Suppressor macrophage treated with lipopolysaccharide for 1 hour (primary cell): Measurements from ENCODE around the gene PIP4K2A.
A peak's percentile ranks its signal among the peaks of the same experiment; 100 is the strongest.

Source experiments
- DNase-seq, 3 donors: peaks; one replicate each; pipeline ENCODE4 v3.0.0-alpha.2; 2020 to 2022

PIP4K2A gene

DNA sequence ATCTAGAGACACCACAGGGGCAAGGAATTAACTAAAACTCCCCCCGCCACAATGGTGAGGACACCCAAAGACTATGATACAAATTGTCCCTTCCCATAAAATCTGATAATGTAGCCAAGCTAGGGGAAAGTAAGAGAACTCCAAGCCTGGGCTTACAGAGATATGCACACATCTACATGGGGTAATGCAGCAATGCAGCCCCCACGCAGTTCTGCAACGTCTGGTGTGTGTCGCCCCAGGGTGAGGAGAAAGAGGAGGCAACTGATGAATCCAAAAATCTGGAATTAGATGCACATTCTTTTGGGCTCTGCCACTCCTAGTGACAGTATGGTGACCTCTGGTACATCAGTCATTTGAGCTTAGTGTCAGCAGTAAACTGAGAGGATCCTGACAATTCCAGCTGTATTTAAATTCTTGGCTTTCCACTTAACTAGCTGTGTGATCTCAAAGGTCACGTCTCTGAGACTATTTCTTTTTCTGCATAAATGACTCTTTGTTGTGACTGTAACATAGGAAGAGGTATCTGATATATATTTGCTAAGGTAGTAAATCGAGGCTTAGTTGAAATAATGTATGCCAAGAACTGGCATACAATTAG lies 51.5 kb downstream of the PIP4K2A start:
- DNase-seq, result no peak

DNA sequence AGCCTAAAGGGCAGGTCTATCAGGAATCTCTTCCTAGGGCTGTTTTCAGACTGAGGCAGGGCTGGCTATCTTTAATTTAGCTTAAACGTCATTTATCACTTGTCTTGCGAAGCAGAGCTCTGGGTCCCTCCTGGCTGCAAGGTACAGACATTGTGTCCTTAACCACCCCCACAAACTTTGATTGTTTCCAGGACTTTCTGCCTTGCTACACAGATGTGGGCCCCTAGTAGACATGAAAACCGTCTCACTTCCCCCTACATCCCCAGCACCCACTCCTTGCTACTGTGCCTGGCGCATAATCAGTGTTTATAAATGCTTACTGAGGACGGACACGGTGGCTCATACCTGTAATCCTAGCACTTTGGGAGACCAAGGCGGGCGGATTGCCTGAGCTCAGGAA lies 54.5 kb downstream of the PIP4K2A start:
- no peak for DNase-seq

- no peak for DNase-seq
Measured at GRCh38 chr10:22658745-22659410, 55.5 kb downstream of the PIP4K2A start.

- DNase-seq, result peak in 1 of 3 donors; percentile 33
Measured at GRCh38 chr10:22657566-22658225, 56.7 kb downstream of the PIP4K2A start.

DNA sequence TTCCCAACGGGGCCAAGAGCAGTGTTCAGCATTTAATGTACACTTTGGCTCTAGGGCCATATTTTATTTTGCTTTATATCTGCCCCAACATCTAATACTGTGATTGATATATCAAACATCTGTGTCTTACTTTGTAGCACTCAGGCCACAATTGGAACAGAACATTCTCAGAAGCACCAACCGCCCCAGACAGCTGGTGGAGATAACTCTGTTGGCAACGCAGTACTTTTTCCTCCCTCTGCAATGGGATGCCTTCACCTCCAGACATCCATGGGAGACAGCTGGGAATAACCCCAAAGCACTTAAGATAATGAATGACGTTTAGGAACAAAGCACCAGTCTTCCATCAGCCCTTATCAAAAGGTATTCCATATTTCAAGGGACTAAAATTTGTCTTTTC lies 57.4 kb downstream of the PIP4K2A start:
- DNase-seq, result no peak

DNA sequence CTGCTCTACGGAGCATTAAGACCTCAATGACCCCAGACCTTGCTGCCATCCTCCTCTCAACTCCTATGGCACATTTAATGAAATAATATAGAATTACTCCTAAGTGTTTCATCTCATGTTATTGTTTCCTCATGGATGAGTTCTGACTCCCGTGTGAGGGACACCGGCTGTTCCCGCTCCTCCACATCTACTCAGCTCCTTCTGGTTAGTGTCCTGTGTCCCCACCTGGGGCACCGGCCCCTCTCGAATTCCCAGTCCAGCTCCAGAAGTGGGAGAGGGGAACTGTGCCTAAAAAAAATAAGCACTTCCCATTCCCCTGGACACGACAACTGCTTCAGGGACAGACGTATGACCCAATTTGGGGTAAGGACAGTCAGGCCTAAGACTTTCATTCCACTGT lies 58.3 kb downstream of the PIP4K2A start:
- no peak for DNase-seq

- peak; percentile 85 to 91 (median 88) for DNase-seq
Measured at GRCh38 chr10:22655312-22655981, 58.9 kb downstream of the PIP4K2A start.

GRCh38 chr10:22652988-22653481 lies 61.3 kb downstream of the PIP4K2A start:
- DNase-seq, result no peak

- DNase-seq, result peak; percentile 62 to 77 (median 65)
Measured at GRCh38 chr10:22651276-22651980, 63.0 kb downstream of the PIP4K2A start.

DNA sequence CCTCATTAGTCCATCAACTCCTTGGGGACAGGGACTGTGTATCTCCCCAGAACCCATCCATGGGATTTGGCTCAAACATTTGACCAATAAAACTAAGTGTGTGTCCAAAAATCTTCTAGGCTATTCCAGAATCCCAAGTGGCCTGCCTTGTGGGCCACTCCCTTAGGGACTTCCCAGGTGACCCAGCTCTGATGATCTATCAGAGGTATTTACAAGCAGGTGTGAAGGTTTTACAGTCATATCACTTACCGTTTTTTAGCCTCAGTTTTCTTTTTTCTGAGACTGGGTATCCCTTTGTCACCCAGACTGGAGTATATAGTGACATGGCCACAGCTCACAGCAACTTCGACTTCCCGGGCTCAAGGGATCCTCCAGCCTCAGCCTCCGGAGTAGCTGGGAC lies 64.4 kb downstream of the PIP4K2A start:
- DNase-seq, result no peak

- no peak for DNase-seq
Measured at GRCh38 chr10:22649390-22649841, 65.0 kb downstream of the PIP4K2A start.

GRCh38 chr10:22648547-22648961 lies 65.8 kb downstream of the PIP4K2A start:
- no peak for DNase-seq

- DNase-seq, result no peak
Measured at GRCh38 chr10:22647244-22647643, 67.1 kb downstream of the PIP4K2A start.

- no peak for DNase-seq
Measured at GRCh38 chr10:22646388-22646853, 68.0 kb downstream of the PIP4K2A start.

GRCh38 chr10:22644222-22644621 lies 70.2 kb downstream of the PIP4K2A start:
- DNase-seq, result no peak

GRCh38 chr10:22643775-22644174 lies 70.6 kb downstream of the PIP4K2A start:
- DNase-seq, result peak in 2 of 3 donors; percentile 34 to 57

GRCh38 chr10:22643116-22643515 lies 71.3 kb downstream of the PIP4K2A start:
- no peak for DNase-seq

DNA sequence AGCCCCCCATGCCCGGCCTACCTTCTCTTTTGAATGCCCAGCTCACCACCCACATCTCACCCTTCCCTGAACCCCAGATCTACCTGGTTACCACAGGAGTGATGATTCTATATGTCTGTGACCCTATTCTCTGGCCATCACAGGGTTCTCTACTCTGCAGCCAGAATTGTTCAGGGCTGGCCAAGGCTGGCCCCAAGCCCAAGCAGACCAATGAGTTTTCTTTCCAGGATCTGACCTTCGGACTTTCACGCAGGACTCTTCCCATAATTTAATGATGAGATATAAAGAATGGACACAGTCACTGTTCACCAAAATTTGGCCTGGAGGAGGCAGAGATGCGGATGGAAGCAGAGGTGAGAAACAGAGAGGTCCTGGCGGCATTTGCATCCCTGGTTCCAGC lies 72.6 kb downstream of the PIP4K2A start:
- no peak for DNase-seq

GRCh38 chr10:22640359-22640758 lies 74.0 kb downstream of the PIP4K2A start:
- no peak for DNase-seq

DNA sequence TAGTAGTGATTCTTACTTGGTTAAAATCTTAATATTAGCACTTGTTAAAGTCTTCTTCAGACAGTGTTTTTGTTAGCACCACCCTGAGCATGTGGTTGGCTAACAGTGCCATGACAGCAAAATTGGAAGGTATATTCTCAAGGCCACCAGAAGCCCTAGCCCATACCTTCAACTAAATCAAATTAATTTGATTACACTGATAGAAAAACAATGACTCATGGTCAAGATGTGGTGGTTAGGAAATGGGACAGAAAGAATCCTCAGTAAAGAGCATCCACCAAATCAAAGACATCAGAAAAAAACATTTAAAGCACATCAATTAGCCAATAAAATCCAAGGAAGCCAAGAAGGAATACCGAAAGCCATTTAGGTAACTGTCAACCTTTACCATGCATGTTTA lies 75.5 kb downstream of the PIP4K2A start:
- DNase-seq, result no peak

DNA sequence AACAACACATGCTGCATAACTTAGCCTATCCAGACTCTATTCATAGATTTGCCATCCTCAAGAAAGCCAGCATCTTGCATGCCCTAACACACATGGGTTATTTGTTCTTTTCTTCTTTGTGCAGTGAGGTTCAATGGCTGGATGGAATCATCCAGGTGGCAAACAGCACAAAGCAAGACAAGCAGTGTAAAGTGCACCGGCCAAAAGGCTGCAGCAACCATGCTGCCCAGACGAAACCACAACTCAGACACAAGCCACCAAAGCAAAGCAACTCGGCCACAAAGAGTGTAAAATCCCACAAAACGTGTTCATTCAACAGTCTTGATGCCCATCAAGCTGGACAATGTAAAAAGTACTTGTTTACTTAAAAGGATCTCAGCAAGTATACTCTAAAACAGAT lies 76.9 kb downstream of the PIP4K2A start:
- no peak for DNase-seq

DNA sequence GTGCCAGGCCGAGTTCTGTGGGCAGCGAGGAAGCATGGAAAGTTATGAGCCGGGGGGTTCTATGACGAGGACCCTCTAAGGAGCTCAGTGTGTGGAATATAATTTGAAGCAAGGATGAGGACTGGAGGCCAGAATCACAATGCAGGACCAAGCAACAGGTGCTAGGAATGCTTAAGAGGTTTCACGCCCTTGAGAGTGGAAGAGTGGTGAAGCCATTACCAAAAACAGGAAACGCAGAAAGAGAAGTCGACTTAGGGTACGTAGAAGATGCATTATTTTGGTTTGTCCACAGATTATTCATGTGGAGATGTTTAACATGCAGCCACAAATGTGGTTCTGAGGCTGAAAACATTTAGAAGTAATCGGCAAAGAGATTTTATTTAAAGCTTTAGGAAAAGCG lies 78.7 kb downstream of the PIP4K2A start:
- DNase-seq, result no peak
